IMR-90 (cell line): Measurements from ENCODE around the gene ISG15. TPM values are rescaled to one million over a fixed set of nuclear protein-coding genes. Genes with fewer than 3 reads are reported as not detected.

Source experiments
- ATAC-seq: fragments of 200-7000 bp; cut with Tn5 transposase; 2 replicates; pipeline ENCODE4 v1.9.1; 2020; ENCODE audit warnings: low read depth, mild to moderate bottlenecking, moderate library complexity
- BruUV-seq: library from RNA; stranded (reverse); fragments of 400-500 nt; replicated peaks from 2 replicates; lab custom pipeline; 2021; lab: Mats Ljungman, UMichigan
- CTCF ChIA-PET: fragments of 300-600 bp; formaldehyde crosslinking; extraction: SDS; loops from one replicate; lab custom pipeline; 2021; ENCODE audit warnings: antibody characterized with exemption; lab: Yijun Ruan, JAX
- POLR2A ChIA-PET: fragments of 300-600 bp; sonication (Branson Sonifier 250); formaldehyde crosslinking; loops from one replicate; lab custom pipeline; 2022; ENCODE audit warnings: antibody characterized with exemption; ENCODE audit not compliant: unreplicated experiment; lab: Charles Lee
- DNase-seq: peaks from one replicate; pipeline ENCODE4 v3.0.0; 2013
- H2AFZ ChIP-seq: replicated peaks from 2 replicates; pipeline ENCODE3; 2013; ENCODE audit warnings: low read length, mild to moderate bottlenecking; ENCODE audit not compliant: poor library complexity
- H2AK5ac ChIP-seq: 2 replicates; pipeline ENCODE4 v1.6.1; 2013; ENCODE audit warnings: low read depth, low read length, inconsistent platforms
- H2AK9ac ChIP-seq: replicated peaks from 2 replicates; pipeline ENCODE3; 2013; ENCODE audit warnings: mild to moderate bottlenecking, low read depth, low read length, moderate library complexity; ENCODE audit not compliant: poor library complexity
- H2BK120ac ChIP-seq: 2 replicates; pipeline ENCODE4 v1.6.1; 2013; ENCODE audit warnings: low read depth, low read length, inconsistent platforms
- H2BK15ac ChIP-seq: 3 replicates; pipeline ENCODE4 v1.6.1; 2013; ENCODE audit warnings: low read depth, low read length, inconsistent platforms
- H2BK20ac ChIP-seq: 2 replicates; pipeline ENCODE4 v1.6.1; 2013; ENCODE audit warnings: low read depth, mild to moderate bottlenecking, inconsistent platforms, low read length, moderate library complexity
- H2BK5ac ChIP-seq: 2 replicates; pipeline ENCODE4 v1.6.1; 2013; ENCODE audit warnings: mild to moderate bottlenecking, low read depth, low read length, inconsistent platforms; ENCODE audit not compliant: poor library complexity, severe bottlenecking
- H3K14ac ChIP-seq: replicated peaks from 2 replicates; pipeline ENCODE4 v1.6.1; 2013; ENCODE audit warnings: low read depth, low read length, inconsistent platforms
- H3K18ac ChIP-seq: 2 replicates; pipeline ENCODE4 v1.6.1; 2013; ENCODE audit warnings: low read depth, low read length, control low read depth
- H3K23ac ChIP-seq: 2 replicates; pipeline ENCODE4 v1.6.1; 2013; ENCODE audit warnings: low read depth, low read length, inconsistent platforms
- H3K27ac ChIP-seq: 2 replicates; pipeline ENCODE4 v1.5.1; 2013; ENCODE audit warnings: mild to moderate bottlenecking, control low read depth, low read length; ENCODE audit not compliant: insufficient read depth
- H3K27me3 ChIP-seq: 2 replicates; pipeline ENCODE4 v1.6.1; 2013; ENCODE audit warnings: low read length; ENCODE audit not compliant: control insufficient read depth, insufficient read depth
- H3K36me3 ChIP-seq: 2 replicates; pipeline ENCODE4 v1.6.1; 2013; ENCODE audit warnings: low read length, mixed read lengths; ENCODE audit not compliant: control insufficient read depth, insufficient read depth
- H3K4ac ChIP-seq: 2 replicates; pipeline ENCODE4 v1.6.1; 2013; ENCODE audit warnings: low read depth, low read length, inconsistent platforms
- H3K4me1 ChIP-seq: 2 replicates; pipeline ENCODE4 v1.6.1; 2013; ENCODE audit warnings: low read length, mixed read lengths; ENCODE audit not compliant: control insufficient read depth, insufficient read depth
- H3K4me2 ChIP-seq: 2 replicates; pipeline ENCODE4 v1.6.1; 2013; ENCODE audit warnings: low read depth, mild to moderate bottlenecking, control low read depth, low read length, moderate library complexity
- H3K4me3 ChIP-seq: 2 replicates; pipeline ENCODE4 v1.5.1; 2013; ENCODE audit warnings: low read depth, mild to moderate bottlenecking, control low read depth, low read length, moderate library complexity; ENCODE audit not compliant: insufficient read depth
- H3K56ac ChIP-seq: 2 replicates; pipeline ENCODE4 v1.6.1; 2013; ENCODE audit warnings: low read length, inconsistent platforms; ENCODE audit not compliant: insufficient read depth; ENCODE audit errors: extremely low read depth
- H3K79me1 ChIP-seq, 2 experiments: 2 replicates each; pipeline ENCODE4 v1.6.1; 2013; ENCODE audit warnings: low read length in 2 of 2, inconsistent platforms in 1 of 2, low read depth in 1 of 2
- H3K9ac ChIP-seq: 2 replicates; pipeline ENCODE4 v1.6.1; 2013; ENCODE audit warnings: low read depth, low read length, control low read depth
- H3K9me1 ChIP-seq: 2 replicates; pipeline ENCODE4 v1.6.1; 2013; ENCODE audit warnings: low read length, inconsistent platforms; ENCODE audit not compliant: insufficient read depth
- H3K9me3 ChIP-seq: 2 replicates; pipeline ENCODE4 v1.6.1; 2013; ENCODE audit warnings: low read length; ENCODE audit not compliant: control insufficient read depth, insufficient read depth
- H4K20me1 ChIP-seq: 2 replicates; pipeline ENCODE4 v1.6.1; 2013; ENCODE audit warnings: low read length, inconsistent platforms; ENCODE audit not compliant: insufficient read depth
- H4K5ac ChIP-seq: 2 replicates; pipeline ENCODE4 v1.6.1; 2013; ENCODE audit warnings: mild to moderate bottlenecking, low read depth, low read length, control low read depth
- H4K8ac ChIP-seq, 2 experiments: 2 replicates each; pipeline ENCODE4 v1.6.1; 2013; ENCODE audit warnings: low read depth in 2 of 2, low read length in 2 of 2, control low read depth in 1 of 2, inconsistent platforms in 1 of 2
- H4K91ac ChIP-seq: 2 replicates; pipeline ENCODE4 v1.6.1; 2013; ENCODE audit warnings: low read depth, low read length, inconsistent platforms; ENCODE audit not compliant: insufficient read depth
- POLR2A ChIP-seq: IDR thresholded peaks from 2 replicates; pipeline ENCODE4 v1.6.1; 2012; ENCODE audit warnings: mild to moderate bottlenecking, low read depth, low read length
- RAD21 ChIP-seq: IDR thresholded peaks from 2 replicates; pipeline ENCODE4 v1.6.1; 2012; ENCODE audit warnings: low read length, improper control_type of control experiment
- RCOR1 ChIP-seq: IDR thresholded peaks from 2 replicates; pipeline ENCODE4 v1.6.1; 2012; ENCODE audit warnings: mild to moderate bottlenecking, low read length, improper control_type of control experiment; ENCODE audit not compliant: insufficient replicate concordance
- RFX5 ChIP-seq: IDR thresholded peaks from 2 replicates; pipeline ENCODE4 v1.8.0; 2012; ENCODE audit warnings: low read depth, mild to moderate bottlenecking, low read length, moderate library complexity
- SMC3 ChIP-seq: fragments of 150-350 bp; IDR thresholded peaks from 2 replicates; pipeline ENCODE4 v1.6.1; 2016; ENCODE audit warnings: low read depth, mild to moderate bottlenecking, antibody characterized with exemption, low read length, moderate library complexity
- whole genome bisulfite sequencing, 2 experiments: methylation state at CpG; one replicate each; pipeline versions ENCODE4 v1.1.5 to v1.1.7; 2013; ENCODE audit warnings: missing lambda C conversion rate in 2 of 2; ENCODE audit not compliant: insufficient read length in 1 of 2; ENCODE audit errors: extremely low coverage in 2 of 2; 5-methylcytosine and 5-hydroxymethylcytosine counted together
- dilution Hi-C: fragments of 300-500 bp; cut with HindIII; formaldehyde crosslinking; loops from one replicate; pipeline ENCODE4 v1.14.3; 2018; ENCODE audit warnings: low sequenced_read_pairs; ENCODE audit not compliant: unreplicated experiment
- in situ Hi-C: fragments of 300-500 bp; cut with MboI; formaldehyde crosslinking; loops from 3 replicates; pipeline ENCODE4 v1.14.3; 2019; ENCODE audit warnings: low sequenced_read_pairs, inconsistent platforms, mixed read lengths
- intact Hi-C: fragments of 100-400 bp; cut with micrococcal nuclease; formaldehyde crosslinking; loops from 2 replicates; pipeline ENCODE4 v1.10.0; 2022
- polyA plus RNA-seq, 3 experiments: library from polyadenylated mRNA; depleted of rRNA; stranded (reverse); fragments of >200 nt; gene quantifications; 2 replicates each; pipeline ENCODE4 v1.2.3, GENCODE V29; 2012; ENCODE audit warnings: low replicate concordance in 1 of 3
- total RNA-seq: library from RNA; depleted of rRNA; stranded (reverse); fragments of >200 nt; gene quantifications from 2 replicates; pipeline ENCODE4 v1.2.3, GENCODE V29; 2012
- TF ChIP-seq, protein P1 (sequence below): fragments of 150-350 bp; IDR thresholded peaks from 2 replicates; pipeline ENCODE4 v1.6.1; 2016; ENCODE audit warnings: low read depth, mild to moderate bottlenecking, low read length, moderate library complexity, borderline replicate concordance
- TF ChIP-seq, protein P2 (sequence below): fragments of 150-350 bp; IDR thresholded peaks from 2 replicates; pipeline ENCODE4 v1.6.1; 2017; ENCODE audit warnings: mild to moderate bottlenecking, antibody characterized with exemption, low read length, low read depth

The ISG15 gene
- total and polyA plus RNA-seq, 2 of the 4 experiments (the other 2 are of a cell fraction): 99.1 to 105 TPM

- ATAC-seq (no peak), DNase-seq (no peak)
- Histone ChIP-seq H4K8ac (no peak overlapping the region), H3K4me2 (no peak overlapping the region), H3K4ac (no peak overlapping the region), H4K91ac (no peak overlapping the region), H3K56ac (no peak overlapping the region), H3K4me1 (no peaks in the 10 kb centered on the region), H4K5ac (no peak overlapping the region), H3K27ac (no peak overlapping the region), H2AFZ (no peak overlapping the region), H2BK120ac (no peak overlapping the region), H3K9me3 (no peaks in the 10 kb centered on the region), H3K27me3 (no peaks in the 10 kb centered on the region), H2BK5ac (no peak overlapping the region), H3K18ac (no peak overlapping the region), H3K79me1 (peaks cover 3 to 10% of the 10 kb centered on the region in 2 experiments; a peak in 3 of 4 replicates), H2AK5ac (no peak overlapping the region), H4K20me1 (peaks cover 7% of the 10 kb centered on the region), H2BK20ac (no peak overlapping the region), H3K9me1 (no peaks in the 10 kb centered on the region), H2AK9ac (no peak overlapping the region), H3K36me3 (peaks cover 75% of the 10 kb centered on the region), H3K14ac (no peak overlapping the region), H3K9ac (no peak overlapping the region), H3K23ac (no peak overlapping the region), H2BK15ac (no peak overlapping the region), H3K4me3 (no peak overlapping the region)
- CTCF ChIA-PET: no interaction called here
- WGBS, 2 experiments: 100% methylated on average over 1 of the region's 19 CpGs; no CpG with 5 or more reads in 1 of the 2 experiments
- in situ Hi-C loops: no loop called here
- TF ChIP-seq RFX5: no peak
- TF ChIP-seq RCOR1: no peak
- TF ChIP-seq, protein P1, sequence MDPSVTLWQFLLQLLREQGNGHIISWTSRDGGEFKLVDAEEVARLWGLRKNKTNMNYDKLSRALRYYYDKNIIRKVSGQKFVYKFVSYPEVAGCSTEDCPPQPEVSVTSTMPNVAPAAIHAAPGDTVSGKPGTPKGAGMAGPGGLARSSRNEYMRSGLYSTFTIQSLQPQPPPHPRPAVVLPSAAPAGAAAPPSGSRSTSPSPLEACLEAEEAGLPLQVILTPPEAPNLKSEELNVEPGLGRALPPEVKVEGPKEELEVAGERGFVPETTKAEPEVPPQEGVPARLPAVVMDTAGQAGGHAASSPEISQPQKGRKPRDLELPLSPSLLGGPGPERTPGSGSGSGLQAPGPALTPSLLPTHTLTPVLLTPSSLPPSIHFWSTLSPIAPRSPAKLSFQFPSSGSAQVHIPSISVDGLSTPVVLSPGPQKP: no peak
- no peak for TF ChIP-seq POLR2A
- TF ChIP-seq, protein P2, sequence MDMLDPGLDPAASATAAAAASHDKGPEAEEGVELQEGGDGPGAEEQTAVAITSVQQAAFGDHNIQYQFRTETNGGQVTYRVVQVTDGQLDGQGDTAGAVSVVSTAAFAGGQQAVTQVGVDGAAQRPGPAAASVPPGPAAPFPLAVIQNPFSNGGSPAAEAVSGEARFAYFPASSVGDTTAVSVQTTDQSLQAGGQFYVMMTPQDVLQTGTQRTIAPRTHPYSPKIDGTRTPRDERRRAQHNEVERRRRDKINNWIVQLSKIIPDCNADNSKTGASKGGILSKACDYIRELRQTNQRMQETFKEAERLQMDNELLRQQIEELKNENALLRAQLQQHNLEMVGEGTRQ: no peak
- no peak for TF ChIP-seq RAD21
- TF ChIP-seq SMC3: no peak
- dilution Hi-C loops: no loop called here
- intact Hi-C loops: no loop called here
- no TSS peak for BruUV-seq
- POLR2A ChIA-PET: no interaction called here
Measured at GRCh38 chr1:1047407-1047806, 34.1 kb downstream of the ISG15 start.
